HCT116 (cell line): Measurements from ENCODE around the gene SMURF1.

Experiments used
- ATF3 ChIP-seq: IDR thresholded peaks from 2 replicates; pipeline ENCODE4 v1.6.1; 2012
- CTCF ChIP-seq, 3 experiments: fragments of 200-600 bp in 1 of 3; sonication (generic) in 1 of 3; IDR thresholded peaks in 2 of 3; conservative IDR thresholded peaks in 1 of 3; 2 replicates each; pipeline ENCODE4 v1.5.1; 2012 to 2017; ENCODE audit warnings: low read depth in 2 of 3, low read length in 2 of 3, antibody characterized with exemption in 1 of 3, borderline replicate concordance in 1 of 3, control low read depth in 1 of 3, mild to moderate bottlenecking in 1 of 3, mixed read lengths in 1 of 3, mixed run types in 1 of 3, moderate library complexity in 1 of 3; ENCODE audit not compliant: insufficient read depth in 1 of 3
- EZH2 ChIP-seq: fragments of 200-600 bp; sonication (generic); IDR thresholded peaks from 2 replicates; pipeline ENCODE4 v1.6.1; 2017; ENCODE audit warnings: antibody characterized with exemption, mixed run types
- POLR2A ChIP-seq: IDR thresholded peaks from 2 replicates; pipeline ENCODE4 v1.7.0; 2011; ENCODE audit warnings: borderline replicate concordance; ENCODE audit not compliant: insufficient read depth, insufficient read length; ENCODE audit errors: extremely low read depth
- ZNF274 ChIP-seq: fragments of 200-500 bp; sonication (Bioruptor generic); IDR thresholded peaks from 2 replicates; pipeline ENCODE4 v1.6.1; 2014; ENCODE audit warnings: mild to moderate bottlenecking, low read depth, low read length, inconsistent platforms

GRCh38 chr7:99032928-99033327, 111.0 kb downstream of the SMURF1 start:
- TF ChIP-seq POLR2A (no peak), ZNF274 (no peak), CTCF (IDR thresholded peaks at IDR 0.05 in 2 of 3, conservative IDR thresholded peaks at IDR 0.05 in 1 of 3; ENCODE audit: borderline replicate concordance in 1 of 3, insufficient read depth in 1 of 3, low read depth in 2 of 3, low read length in 2 of 3) (no peak), EZH2 (no peak), ATF3 (no peak)
